ENCODE measurements around the gene CAMTA1. TPM values are rescaled to one million over a fixed set of nuclear protein-coding genes. Genes with fewer than 3 reads are reported as not detected.
A peak's percentile ranks its signal among the peaks of the same experiment; 100 is the strongest.

The CAMTA1 gene
- total and polyA plus RNA-seq, 8 donors = 13.0 to 54.2 (median 23.6) TPM

DNA sequence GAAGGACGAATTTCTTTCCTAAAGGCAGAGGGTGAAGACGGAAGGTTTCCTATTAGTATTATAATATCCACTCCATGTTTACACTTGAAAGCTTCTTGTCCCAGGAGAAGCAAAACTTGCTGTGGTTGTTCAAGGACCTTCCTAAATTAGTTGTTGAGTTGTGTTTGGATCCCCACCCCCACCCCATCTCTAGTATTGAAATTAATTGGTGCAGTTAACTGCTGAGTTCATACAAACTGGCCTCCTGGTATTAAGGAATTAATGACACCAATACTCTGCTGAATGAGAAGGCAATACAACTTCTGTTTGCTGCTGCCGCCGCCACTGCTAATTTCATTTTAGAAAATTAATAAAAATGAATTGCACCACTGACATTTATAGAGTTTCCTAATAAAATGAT, 308.8 kb downstream of the CAMTA1 start:
- DNase-seq (no peak), FAIRE-seq (no peak), ATAC-seq (no peak)
- intact Hi-C loops (cut with DNase I) = no loop called here
- WGBS, 2 donors = 80 to 88% methylated on average over 4 of the region's 4 CpGs
- Histone ChIP-seq H3K9me3 (no peaks in the 10 kb centered on the region), H3K4me3 (no peak overlapping the region), H3K27ac (no peak overlapping the region), H3K27me3 (no peaks in the 10 kb centered on the region), H3K4me1 (peaks cover 0 to 13% (median 4%) of the 10 kb centered on the region in 3 donors), H3K36me3 (no peaks in the 10 kb centered on the region)
- TF ChIP-seq CTCF (IDR thresholded peaks at IDR 0.05) = no peak

DNA sequence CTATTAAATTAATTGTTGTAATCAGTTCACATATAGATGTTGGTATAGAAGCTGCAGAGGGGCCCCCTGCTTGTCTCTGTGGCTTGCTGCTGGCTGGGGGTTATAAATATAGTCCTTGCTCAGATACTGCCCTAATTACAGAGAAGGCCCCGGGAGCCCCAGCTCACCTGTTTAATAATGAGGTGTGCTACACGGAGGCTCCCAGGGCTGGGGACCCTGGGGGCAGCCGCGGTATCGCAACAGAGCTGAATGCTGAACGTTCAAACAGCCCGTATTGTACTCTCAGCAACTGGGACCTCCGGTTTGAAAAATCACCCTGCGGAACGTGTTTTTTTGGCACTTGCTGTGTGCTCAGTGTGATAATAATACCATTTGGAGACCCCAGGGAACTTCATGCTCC, 309.3 kb downstream of the CAMTA1 start:
- TF ChIP-seq CTCF (IDR thresholded peaks at IDR 0.05) = no peak
- ATAC-seq (no peak), DNase-seq (no peak), FAIRE-seq (no peak)
- 52 to 59% methylated on average over 10 of the region's 10 CpGs for WGBS, 2 donors
- H3K27me3 ChIP-seq = no peaks in the 10 kb centered on the region
- H3K4me3 ChIP-seq = no peak overlapping the region
- peaks cover 0 to 13% (median 4%) of the 10 kb centered on the region in 3 donors for H3K4me1 ChIP-seq
- H3K36me3 ChIP-seq = no peaks in the 10 kb centered on the region
- no peaks in the 10 kb centered on the region for H3K9me3 ChIP-seq
- H3K27ac ChIP-seq = no peak overlapping the region
- intact Hi-C loops (cut with DNase I) = no loop called here

- H3K4me1 ChIP-seq = peaks cover 0 to 13% (median 4%) of the 10 kb centered on the region in 3 donors
- no peak overlapping the region for H3K4me3 ChIP-seq
- no peaks in the 10 kb centered on the region for H3K9me3 ChIP-seq
- no peak for DNase-seq
- intact Hi-C loops (cut with DNase I) = no loop called here
- H3K36me3 ChIP-seq = no peaks in the 10 kb centered on the region
- no peaks in the 10 kb centered on the region for H3K27me3 ChIP-seq
- no peak for FAIRE-seq
- no peak for ATAC-seq
- WGBS, 2 donors = 82 to 83% methylated on average over 12 of the region's 12 CpGs
- TF ChIP-seq CTCF (IDR thresholded peaks at IDR 0.05) = no peak
- H3K27ac ChIP-seq = no peak overlapping the region
These were observed 310.2 kb downstream of the CAMTA1 start for GRCh38 chr1:7095343-7095964.

DNA sequence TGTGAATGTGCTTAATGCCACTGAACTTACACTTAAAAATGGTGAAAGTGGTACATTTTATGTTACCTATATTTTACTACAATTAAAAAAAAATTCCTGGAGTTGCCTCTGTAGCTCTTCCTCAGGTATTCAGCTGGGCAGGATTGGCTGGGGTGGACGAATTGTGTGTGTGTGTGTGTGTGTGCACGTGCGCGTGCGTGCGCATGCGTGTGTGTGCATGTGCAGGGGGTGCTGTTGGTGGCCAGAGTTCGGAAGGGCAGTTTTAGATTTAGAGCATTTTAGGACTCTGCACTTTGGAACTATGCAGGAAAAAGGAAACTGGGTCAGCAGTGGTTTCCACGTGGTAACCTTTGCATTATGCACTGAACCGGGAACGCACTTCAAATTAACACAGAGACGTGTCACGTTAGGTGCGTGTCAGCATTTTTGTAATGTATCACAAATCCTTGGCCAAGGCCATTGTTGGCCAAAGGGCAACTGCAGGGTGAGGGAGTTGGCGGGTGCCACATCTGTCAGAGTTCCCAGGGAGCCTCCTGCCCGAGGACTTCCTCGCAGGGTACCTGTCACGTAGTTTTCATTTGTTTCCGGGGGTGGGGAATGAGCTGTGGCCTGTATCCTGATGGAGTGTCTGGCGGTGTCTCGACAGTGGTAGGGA, 312.8 kb downstream of the CAMTA1 start:
- DNase-seq (peak; percentile 74 to 93 (median 84)), ATAC-seq (peak; percentile 91 to 95 (median 92)), FAIRE-seq (no peak)
- Histone ChIP-seq H3K4me1 (peaks cover 0 to 13% (median 4%) of the 10 kb centered on the region in 3 donors), H3K27me3 (no peaks in the 10 kb centered on the region), H3K27ac (peak overlapping the region in 2 of 4 donors; percentile 33 to 60), H3K9me3 (no peaks in the 10 kb centered on the region), H3K4me3 (no peak overlapping the region), H3K36me3 (no peaks in the 10 kb centered on the region)
- no peak for TF ChIP-seq CTCF (IDR thresholded peaks at IDR 0.05)
- intact Hi-C loops (cut with DNase I) = no loop called here
- WGBS, 2 donors = 27 to 28% methylated on average over 21 of the region's 21 CpGs

- WGBS, 2 donors = 67% methylated on average over 7 of the region's 7 CpGs
- Histone ChIP-seq H3K4me1 (peaks cover 0 to 13% (median 4%) of the 10 kb centered on the region in 3 donors), H3K27me3 (no peaks in the 10 kb centered on the region), H3K9me3 (no peaks in the 10 kb centered on the region), H3K36me3 (no peaks in the 10 kb centered on the region), H3K27ac (peak overlapping the region in 2 of 4 donors; percentile 33 to 60), H3K4me3 (no peak overlapping the region)
- DNase-seq (peak in 4 of 6 donors; percentile 26 to 59 (median 43)), FAIRE-seq (no peak), ATAC-seq (peak; percentile 43 to 67 (median 56))
- TF ChIP-seq CTCF (IDR thresholded peaks at IDR 0.05) = no peak
- intact Hi-C loops (cut with DNase I) = no loop called here
These were observed 313.4 kb downstream of the CAMTA1 start for GRCh38 chr1:7098641-7099040.
